Activated CD4-positive, alpha-beta T cell treated with anti-CD3 and anti-CD28 coated beads for 48 hours (primary cell): Measurements from ENCODE around the gene TSPAN19.

ENCODE experiments used
- DNase-seq: peaks from one replicate; pipeline ENCODE4 v3.0.0-alpha.2; 2020

TSPAN19 gene

GRCh38 chr12:84998341-84998740 lies 37.7 kb downstream of the TSPAN19 start:
- no peak for DNase-seq

- no peak for DNase-seq
These were observed 39.3 kb downstream of the TSPAN19 start for GRCh38 chr12:84996759-84997158.

GRCh38 chr12:84995641-84996040 lies 40.4 kb downstream of the TSPAN19 start:
- DNase-seq = no peak

GRCh38 chr12:84994426-84994825 lies 41.7 kb downstream of the TSPAN19 start:
- DNase-seq = no peak

GRCh38 chr12:84986586-84986985 lies 49.5 kb downstream of the TSPAN19 start:
- DNase-seq = no peak

GRCh38 chr12:84986117-84986516 lies 50.0 kb downstream of the TSPAN19 start:
- no peak for DNase-seq

GRCh38 chr12:84983289-84983688 lies 52.8 kb downstream of the TSPAN19 start:
- no peak for DNase-seq

GRCh38 chr12:84982888-84983287 lies 53.2 kb downstream of the TSPAN19 start:
- no peak for DNase-seq

GRCh38 chr12:84978921-84979320 lies 57.2 kb downstream of the TSPAN19 start:
- no peak for DNase-seq

GRCh38 chr12:84976133-84976532 lies 59.9 kb downstream of the TSPAN19 start:
- no peak for DNase-seq

- no peak for DNase-seq
These were observed 61.8 kb downstream of the TSPAN19 start for GRCh38 chr12:84974155-84974815.

GRCh38 chr12:84973026-84973425 lies 63.1 kb downstream of the TSPAN19 start:
- no peak for DNase-seq

GRCh38 chr12:84969226-84969625 lies 66.9 kb downstream of the TSPAN19 start:
- DNase-seq = no peak
